Gastrocnemius medialis (tissue), 4 donors: ENCODE measurements around the gene FSIP1.

ENCODE experiments used
- POLR2A ChIP-seq, 2 donors: fragments of 450-650 bp; IDR thresholded peaks; one replicate each; pipeline ENCODE4 v1.6.1; 2017; ENCODE audit warnings: antibody characterized with exemption in 2 of 2, mild to moderate bottlenecking in 2 of 2, moderate library complexity in 2 of 2
- TF ChIP-seq, protein P1 (sequence below), 5 experiments: fragments of 450-650 bp in 3 of 5; fragments of 200-600 bp in 2 of 5; sonication (generic) in 2 of 5; IDR thresholded peaks in 4 of 5; conservative IDR thresholded peaks in 1 of 5; 1 replicate in 4 of 5; 2 replicates in 1 of 5; pipeline ENCODE4 v1.5.1; 2016 to 2019; ENCODE audit warnings: antibody characterized with exemption in 5 of 5, mild to moderate bottlenecking in 3 of 5, moderate library complexity in 3 of 5

DNA sequence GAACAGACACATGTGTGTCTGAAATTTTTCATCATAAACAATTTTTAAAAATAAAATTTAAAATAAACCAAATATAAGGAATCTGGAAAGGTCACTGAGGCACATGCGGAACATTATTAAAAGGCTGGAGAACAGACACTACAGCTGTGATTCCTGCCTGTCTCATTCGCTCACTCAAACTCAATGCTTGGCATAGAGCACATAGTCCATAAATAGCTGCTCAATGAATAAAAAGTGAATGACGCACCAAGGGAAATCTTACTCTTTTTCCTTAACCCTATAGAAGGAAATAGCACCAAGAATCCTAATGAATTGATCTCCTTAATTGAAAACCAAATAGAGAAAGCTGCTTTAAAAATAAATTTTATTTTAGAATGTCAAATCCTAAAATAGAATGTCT is 98.4 kb downstream of the FSIP1 start:
- TF ChIP-seq, protein P1, sequence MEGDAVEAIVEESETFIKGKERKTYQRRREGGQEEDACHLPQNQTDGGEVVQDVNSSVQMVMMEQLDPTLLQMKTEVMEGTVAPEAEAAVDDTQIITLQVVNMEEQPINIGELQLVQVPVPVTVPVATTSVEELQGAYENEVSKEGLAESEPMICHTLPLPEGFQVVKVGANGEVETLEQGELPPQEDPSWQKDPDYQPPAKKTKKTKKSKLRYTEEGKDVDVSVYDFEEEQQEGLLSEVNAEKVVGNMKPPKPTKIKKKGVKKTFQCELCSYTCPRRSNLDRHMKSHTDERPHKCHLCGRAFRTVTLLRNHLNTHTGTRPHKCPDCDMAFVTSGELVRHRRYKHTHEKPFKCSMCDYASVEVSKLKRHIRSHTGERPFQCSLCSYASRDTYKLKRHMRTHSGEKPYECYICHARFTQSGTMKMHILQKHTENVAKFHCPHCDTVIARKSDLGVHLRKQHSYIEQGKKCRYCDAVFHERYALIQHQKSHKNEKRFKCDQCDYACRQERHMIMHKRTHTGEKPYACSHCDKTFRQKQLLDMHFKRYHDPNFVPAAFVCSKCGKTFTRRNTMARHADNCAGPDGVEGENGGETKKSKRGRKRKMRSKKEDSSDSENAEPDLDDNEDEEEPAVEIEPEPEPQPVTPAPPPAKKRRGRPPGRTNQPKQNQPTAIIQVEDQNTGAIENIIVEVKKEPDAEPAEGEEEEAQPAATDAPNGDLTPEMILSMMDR (IDR thresholded peaks at IDR 0.05 in 4 of 5, conservative IDR thresholded peaks at IDR 0.05 in 1 of 5): no peak
- TF ChIP-seq POLR2A (IDR thresholded peaks at IDR 0.05): no peak
